Pancreas (tissue), 10 donors: ENCODE data around the gene HLA-DQA1. TPM values are rescaled to one million over a fixed set of nuclear protein-coding genes. Genes with fewer than 3 reads are reported as not detected.
"Not testable (repeated sequence)": the region's sequence is repeated elsewhere in the genome, so short reads cannot be mapped to it uniquely, and the experiment has no call there.

ENCODE experiments used
- ATAC-seq, 4 donors: fragments of 200-7000 bp; cut with Tn5 transposase; one replicate each; pipeline versions ENCODE4 v1.8.0 to v1.9.1; 2020; ENCODE audit warnings: mild to moderate bottlenecking in 4 of 4, moderate library complexity in 4 of 4
- DNase-seq, 6 donors: peaks; one replicate each; pipeline ENCODE4 v3.0.0-alpha.2; 2020
- FAIRE-seq: peaks from 2 replicates; lab custom pipeline; 2012; peaks lifted over from hg19 to GRCh38; lab: Jason Lieb, UNC
- H3K27ac ChIP-seq, 4 donors: fragments of 200-600 bp; sonication (generic); 1 replicate in 3 of 4; 2 replicates in 1 of 4; pipeline versions ENCODE4 v1.5.0 to v1.8.0; 2020
- H3K27me3 ChIP-seq, 4 donors: fragments of 200-600 bp; one replicate each; pipeline ENCODE4 v1.8.0; 2021
- H3K36me3 ChIP-seq, 3 donors: fragments of 200-600 bp; sonication (generic) in 1 of 3; one replicate each; pipeline versions ENCODE4 v1.5.0 to v1.8.0; 2020 to 2021
- H3K4me1 ChIP-seq, 3 donors: fragments of 200-600 bp; one replicate each; pipeline ENCODE4 v1.8.0; 2021
- H3K4me3 ChIP-seq, 4 donors: fragments of 200-600 bp; sonication (generic) in 2 of 4; one replicate each; pipeline versions ENCODE4 v1.5.0 to v1.8.0; 2020 to 2021
- H3K9me3 ChIP-seq, 4 donors: fragments of 200-600 bp; one replicate each; pipeline ENCODE4 v1.8.0; 2021
- CTCF ChIP-seq, 4 donors: fragments of 200-600 bp; sonication (generic) in 3 of 4; IDR thresholded peaks; one replicate each; pipeline versions ENCODE4 v1.5.0 to v1.8.0; 2021; ENCODE audit warnings: antibody characterized with exemption in 4 of 4
- WGBS, 2 donors: extraction: QIAGEN DNeasy Blood & Tissue Kit; methylation state at CpG; one replicate each; pipeline ENCODE4 v1.1.7; 2013; 5-methylcytosine and 5-hydroxymethylcytosine counted together
- intact Hi-C, 3 donors: fragments of 100-400 bp; cut with DNase I; formaldehyde crosslinking; loops; one replicate each; pipeline versions ENCODE4 v1.11.1 to v1.14.2; 2022
- polyA plus RNA-seq, 2 donors: library from polyadenylated mRNA; stranded (reverse); fragments of 200-250 nt; gene quantifications; one replicate each; pipeline ENCODE4 v1.2.3, GENCODE V29; 2013
- total RNA-seq, 6 donors: library from RNA; stranded (reverse); fragmentation: NEBNext Ultra II Directional in 4 of 6; extraction: Animal tissue kit (Norgen Biotek cat#: 25700) in 4 of 6; gene quantifications; one replicate each; pipeline versions ENCODE4 v1.2.1 to v1.2.4, GENCODE V29; 2021 to 2023
- donor health status: healthy with polysubstance abuse.
- donor health status: DM: no; HTN: no; CAD: no; lungs with moderate emphysema.
- donor health status: DM: no; HTN: no; CAD: no.
- donor health status: control.
- donor health status: control.
- donor health status: Bipolar disorder and iron deficiency.
- donor health status: DM: yes; HTN: yes; CAD: no.
- donor health status: DM: no; HTN: no; CAD: no.
- donor health status: DM: no; HTN: no; CAD: no.
- donor health status: DM: yes; HTN: yes; CAD: no.

HLA-DQA1 gene
- total RNA-seq: 10 to 100 TPM in 2 of 6 donors, 1 to 10 TPM in 4; 1.1 to 66.1 (median 5.0) TPM
- 1 to 10 TPM; 1.2 to 4.5 TPM for polyA plus RNA-seq

- no peak for FAIRE-seq
- intact Hi-C loops: no loop called here
- H3K36me3 ChIP-seq: no peaks in the 10 kb centered on the region
- no peaks in the 10 kb centered on the region for H3K27me3 ChIP-seq
- no peaks in the 10 kb centered on the region for H3K4me1 ChIP-seq
- TF ChIP-seq CTCF (IDR thresholded peaks at IDR 0.05): no peak
- WGBS, 2 donors: 35 to 49% methylated on average over 7 of the region's 7 CpGs
- peak in 1 of 6 donors; percentile 16 for DNase-seq
- peak in 2 of 4 donors; percentile 71 to 90 for ATAC-seq
- no peaks in the 10 kb centered on the region for H3K9me3 ChIP-seq
- H3K4me3 ChIP-seq: no peak within 1 kb of the TSS
- H3K27ac ChIP-seq: no peak within 1 kb of the TSS
Measured at GRCh38 chr6:32637219-32637880, at the start of gene HLA-DQA1. HLA-DQA1 (plus strand) TSS chr6:32637406; CDS start chr6:32637459, 53 bp downstream.

GRCh38 chr6:32588156-32588555 is 49.0 kb upstream of the HLA-DQA1 start:
- Histone ChIP-seq H3K27me3 (no peaks in the 10 kb centered on the region), H3K4me1 (no peaks in the 10 kb centered on the region), H3K27ac (no peak overlapping the region), H3K9me3 (no peaks in the 10 kb centered on the region), H3K36me3 (no peaks in the 10 kb centered on the region), H3K4me3 (no peak overlapping the region)
- FAIRE-seq: no peak
- intact Hi-C loops: no loop called here
- WGBS, 2 donors: 71 to 76% methylated on average over 2 of the region's 2 CpGs
- TF ChIP-seq CTCF (IDR thresholded peaks at IDR 0.05): no peak
- no peak for DNase-seq
- ATAC-seq: no peak

GRCh38 chr6:32589596-32590449 is 47.4 kb upstream of the HLA-DQA1 start, which contains the start of gene HLA-DRB1:
HLA-DRB1 (minus strand) TSS chr6:32589848; CDS start chr6:32589742, 106 bp downstream.
- no peak within 1 kb of the TSS for H3K4me3 ChIP-seq
- no peaks in the 10 kb centered on the region for H3K9me3 ChIP-seq
- 8 to 18% methylated on average over 7 to 9 of the region's 9 CpGs for WGBS, 2 donors
- no peaks in the 10 kb centered on the region for H3K4me1 ChIP-seq
- ATAC-seq: peak; percentile 71 to 97 (median 97)
- FAIRE-seq: peak; percentile 96
- peak within 1 kb of the TSS in 1 of 4 donors; percentile 27 for H3K27ac ChIP-seq
- intact Hi-C loops: no loop called here
- no peaks in the 10 kb centered on the region for H3K36me3 ChIP-seq
- no peaks in the 10 kb centered on the region for H3K27me3 ChIP-seq
- TF ChIP-seq CTCF (IDR thresholded peaks at IDR 0.05): no peak
- peak in 2 of 6 donors; percentile 1 to 46 for DNase-seq

GRCh38 chr6:32590713-32591112 is 46.5 kb upstream of the HLA-DQA1 start:
- ATAC-seq, H3K4me3 ChIP-seq, FAIRE-seq: not testable (repeated sequence)

GRCh38 chr6:32597024-32597423 is 40.2 kb upstream of the HLA-DQA1 start:
- intact Hi-C loops: no loop called here

More at GRCh38 chr6:32590713-32591112, 46.5 kb upstream of the HLA-DQA1 start:
- H3K4me1 ChIP-seq, intact Hi-C loops, H3K27me3 ChIP-seq, H3K9me3 ChIP-seq, DNase-seq, H3K27ac ChIP-seq, H3K36me3 ChIP-seq: not testable (repeated sequence)
- no CpG with 5 or more reads among the region's 10 CpGs for WGBS, 2 donors

More at GRCh38 chr6:32597024-32597423, 40.2 kb upstream of the HLA-DQA1 start:
- no peak for DNase-seq
- no peak for TF ChIP-seq CTCF (IDR thresholded peaks at IDR 0.05)
- H3K4me3 ChIP-seq: no peak overlapping the region
- no peaks in the 10 kb centered on the region for H3K9me3 ChIP-seq
- no peaks in the 10 kb centered on the region for H3K4me1 ChIP-seq
- no peaks in the 10 kb centered on the region for H3K27me3 ChIP-seq
- FAIRE-seq: no peak
- no peak overlapping the region for H3K27ac ChIP-seq
- no peak for ATAC-seq
- H3K36me3 ChIP-seq: no peaks in the 10 kb centered on the region
